Loucy (cell line): ENCODE data around the gene RING1.

Experiments used
- EZH2phosphoT487 ChIP-seq: fragments of 200-600 bp; IDR thresholded peaks from 2 replicates; pipeline ENCODE4 v1.6.1; 2018; ENCODE audit warnings: antibody characterized with exemption, mild to moderate bottlenecking, moderate library complexity, borderline replicate concordance
- TF ChIP-seq, protein P1 (sequence below): fragments of 200-600 bp; sonication (generic); conservative IDR thresholded peaks from 2 replicates; pipeline ENCODE4 v1.5.1; 2014; ENCODE audit warnings: mild to moderate bottlenecking, antibody characterized with exemption, low read length

DNA sequence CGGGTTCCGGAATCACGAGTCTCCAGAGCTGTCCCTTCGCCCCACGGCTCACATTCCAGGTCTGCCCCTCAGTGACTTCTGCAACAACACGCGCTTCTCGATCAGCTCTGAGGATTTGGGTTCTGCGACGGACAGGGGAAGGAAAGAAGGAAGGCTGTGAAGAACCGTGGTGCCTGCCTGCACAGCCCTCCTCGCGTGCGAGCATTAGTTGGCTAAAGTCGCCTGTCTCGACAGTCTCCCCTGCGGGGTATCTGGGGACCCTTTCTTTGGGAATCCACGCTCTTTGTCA lies 40.3 kb downstream of the RING1 start:
- TF ChIP-seq, protein P1, sequence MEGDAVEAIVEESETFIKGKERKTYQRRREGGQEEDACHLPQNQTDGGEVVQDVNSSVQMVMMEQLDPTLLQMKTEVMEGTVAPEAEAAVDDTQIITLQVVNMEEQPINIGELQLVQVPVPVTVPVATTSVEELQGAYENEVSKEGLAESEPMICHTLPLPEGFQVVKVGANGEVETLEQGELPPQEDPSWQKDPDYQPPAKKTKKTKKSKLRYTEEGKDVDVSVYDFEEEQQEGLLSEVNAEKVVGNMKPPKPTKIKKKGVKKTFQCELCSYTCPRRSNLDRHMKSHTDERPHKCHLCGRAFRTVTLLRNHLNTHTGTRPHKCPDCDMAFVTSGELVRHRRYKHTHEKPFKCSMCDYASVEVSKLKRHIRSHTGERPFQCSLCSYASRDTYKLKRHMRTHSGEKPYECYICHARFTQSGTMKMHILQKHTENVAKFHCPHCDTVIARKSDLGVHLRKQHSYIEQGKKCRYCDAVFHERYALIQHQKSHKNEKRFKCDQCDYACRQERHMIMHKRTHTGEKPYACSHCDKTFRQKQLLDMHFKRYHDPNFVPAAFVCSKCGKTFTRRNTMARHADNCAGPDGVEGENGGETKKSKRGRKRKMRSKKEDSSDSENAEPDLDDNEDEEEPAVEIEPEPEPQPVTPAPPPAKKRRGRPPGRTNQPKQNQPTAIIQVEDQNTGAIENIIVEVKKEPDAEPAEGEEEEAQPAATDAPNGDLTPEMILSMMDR: 0 out of 2 replicates have a peak, but pooled peaks have one; percentile 32
- no peak for TF ChIP-seq EZH2phosphoT487
